HS-5 (cell line): Measurements from ENCODE around the gene ZSCAN16.
"Not testable (repeated sequence)": the region's sequence is repeated elsewhere in the genome, so short reads cannot be mapped to it uniquely, and the experiment has no call there.

Source experiments
- DNase-seq: peaks from one replicate; pipeline ENCODE4 v3.0.0-alpha.2; 2012; ENCODE audit warnings: low read depth

ZSCAN16 gene

DNA sequence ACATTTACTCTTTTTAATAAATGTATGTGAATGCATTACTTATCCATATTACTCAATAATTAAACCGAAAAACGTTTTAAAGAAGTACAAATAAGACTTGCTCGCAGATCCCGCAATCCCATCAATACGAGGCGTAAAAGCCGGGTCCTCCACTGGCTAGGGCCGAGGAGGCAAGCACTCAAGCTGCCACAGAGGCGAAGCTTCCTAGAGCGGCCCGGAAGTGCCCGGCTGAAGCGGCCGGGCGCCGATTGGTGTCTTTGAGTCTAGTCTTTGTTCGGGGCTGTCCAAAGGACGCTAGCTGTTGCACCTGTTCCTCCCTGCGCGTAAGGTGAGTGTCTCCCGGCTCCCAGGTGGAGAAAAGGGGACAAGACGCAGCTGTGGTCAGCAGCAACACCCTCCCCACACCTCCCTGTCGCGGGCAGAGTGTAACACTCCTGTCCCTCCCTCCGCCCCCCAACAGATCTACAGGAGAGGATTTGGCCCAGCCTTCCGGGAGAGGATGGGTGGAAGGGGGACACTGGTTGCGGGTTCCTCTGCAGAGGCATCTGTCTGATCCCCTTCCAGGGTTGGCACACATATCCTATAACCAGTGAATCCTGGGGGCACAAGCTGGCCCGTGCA lies at the start of gene ZSCAN16:
Gene ZSCAN16 (plus strand): TSS at position 260 of the 621 bp plus-strand sequence. CDS start 835 bp downstream, outside the sequence.
- DNase-seq: no peak

DNA sequence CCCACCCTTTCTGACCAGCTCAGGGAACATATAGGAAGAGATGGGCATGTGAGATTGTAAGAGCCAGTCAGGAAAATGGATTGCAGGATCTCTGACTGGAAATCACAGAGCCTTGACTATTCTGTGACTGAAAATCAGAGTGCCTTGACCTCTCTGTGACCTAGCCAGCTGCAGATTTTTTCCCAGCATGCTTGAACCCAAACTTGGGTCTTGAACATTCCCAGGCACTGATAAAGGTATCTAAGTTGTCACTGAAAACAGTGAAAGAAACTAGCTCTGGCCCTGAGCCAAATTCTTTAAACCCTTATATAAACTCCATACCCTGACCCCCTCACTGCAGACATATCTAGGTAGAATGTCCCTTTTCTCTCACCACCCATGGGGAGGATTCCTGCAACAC lies 46.4 kb upstream of the ZSCAN16 start:
- DNase-seq: no peak

DNA sequence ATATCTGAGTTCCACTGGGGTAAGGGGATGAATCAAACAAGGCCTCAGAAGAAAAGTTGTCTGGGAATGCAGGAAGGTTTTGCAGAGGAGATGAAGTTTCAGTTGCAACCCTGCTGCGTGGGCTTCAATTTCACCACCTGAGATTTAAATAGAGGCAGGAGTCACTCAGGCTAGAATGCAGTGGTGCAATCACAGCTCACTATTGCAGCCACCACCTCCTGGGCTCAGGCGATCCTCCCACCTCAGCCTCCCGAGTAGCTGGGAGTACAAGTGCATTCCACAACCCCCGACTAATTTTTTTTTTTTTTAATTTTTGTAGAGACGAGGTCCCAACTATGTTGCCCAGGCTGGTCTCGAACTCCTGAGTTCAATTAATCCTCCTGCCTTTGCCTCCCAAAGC lies 45.6 kb upstream of the ZSCAN16 start:
- no peak for DNase-seq

DNA sequence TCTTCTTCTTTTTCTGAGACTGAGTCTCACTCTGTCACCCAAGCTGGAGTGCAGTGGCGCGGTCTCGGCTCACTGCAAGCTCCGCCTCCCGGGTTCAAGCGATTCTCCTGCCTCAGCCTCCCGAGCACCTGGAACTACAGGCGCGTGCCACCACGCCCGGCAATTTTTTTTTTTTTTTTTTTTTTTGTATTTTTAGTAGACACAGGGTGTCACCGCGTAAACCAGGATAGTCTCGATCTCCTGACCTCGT lies 44.1 kb upstream of the ZSCAN16 start, which contains the start of gene ZNF165:
Gene ZNF165 (plus strand): TSS at position 188 of the 250 bp plus-strand sequence. CDS start 4,913 bp downstream, outside the sequence.
- DNase-seq: not testable (repeated sequence)

DNA sequence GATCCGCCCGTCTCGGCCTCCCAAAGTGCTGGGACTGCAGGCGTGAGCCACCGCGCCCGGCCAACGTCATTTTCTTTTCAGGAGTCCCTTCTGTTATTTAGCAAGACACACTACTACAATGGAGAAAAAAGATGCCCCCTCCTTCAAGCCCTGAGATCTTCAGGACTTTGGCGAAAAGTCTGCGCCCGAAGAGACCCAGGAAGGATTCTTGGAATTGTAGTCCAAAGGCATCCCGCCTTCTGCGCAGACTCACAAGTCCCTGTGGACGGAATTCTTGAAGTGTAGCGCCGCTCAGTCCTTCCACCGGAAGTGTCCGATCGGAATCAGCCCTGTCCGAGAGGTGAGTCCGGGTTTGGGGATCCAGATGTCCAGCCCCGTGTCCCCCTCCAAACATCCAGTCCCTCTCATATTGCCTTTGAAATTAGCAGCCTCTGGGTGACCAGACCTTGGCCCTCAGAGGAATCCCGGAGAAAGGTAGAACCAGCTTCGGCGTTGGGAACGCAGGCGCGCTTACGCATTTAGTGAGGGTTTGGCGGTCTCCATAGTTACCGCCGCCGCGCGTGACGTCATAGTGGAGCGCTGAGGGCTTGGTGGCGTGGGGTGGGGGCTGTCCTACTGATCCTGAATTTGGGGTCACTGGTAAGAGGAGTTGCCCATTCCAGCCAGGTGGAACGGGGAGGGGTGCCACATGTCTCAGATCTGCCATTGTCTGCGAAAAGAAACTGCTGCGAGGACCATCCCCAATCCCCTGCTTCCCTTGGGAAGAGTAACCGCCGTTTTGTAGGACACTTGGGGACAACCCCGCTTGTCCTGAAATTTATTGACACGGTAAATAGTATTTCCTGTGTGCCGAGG lies 43.6 kb upstream of the ZSCAN16 start:
- DNase-seq: peak; percentile 93

DNA sequence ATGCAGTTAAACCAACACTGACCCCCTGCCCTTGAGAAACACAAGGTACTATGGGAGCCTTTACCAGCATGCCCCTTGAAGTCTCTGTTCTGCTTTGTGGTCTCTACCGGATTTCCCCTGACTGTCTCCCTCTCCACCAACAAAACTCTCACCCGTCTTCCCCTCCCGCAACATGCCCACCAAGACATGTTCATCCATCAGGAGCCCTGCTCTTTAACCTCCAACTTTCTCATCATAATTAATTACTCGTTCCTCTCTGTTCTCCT lies 43.0 kb upstream of the ZSCAN16 start:
- no peak for DNase-seq

DNA sequence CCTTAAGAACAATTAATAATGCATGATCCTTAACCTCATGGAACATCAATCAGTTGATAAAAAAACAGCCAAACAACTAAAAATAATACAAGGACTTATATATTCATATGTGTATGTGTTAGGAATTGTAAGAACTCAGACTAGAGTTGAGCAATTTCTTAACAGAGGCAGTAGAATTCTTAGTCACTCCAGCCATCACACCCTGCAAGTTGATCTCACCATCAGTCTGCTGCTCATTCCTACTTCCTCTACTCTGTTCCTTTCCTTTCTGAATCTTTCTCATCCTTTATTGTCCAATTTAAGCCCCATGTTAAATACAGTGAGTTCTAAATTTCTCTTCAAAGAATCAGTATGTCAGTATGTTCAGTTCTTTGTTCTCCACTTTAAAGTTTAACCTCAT lies 41.5 kb upstream of the ZSCAN16 start:
- no peak for DNase-seq

DNA sequence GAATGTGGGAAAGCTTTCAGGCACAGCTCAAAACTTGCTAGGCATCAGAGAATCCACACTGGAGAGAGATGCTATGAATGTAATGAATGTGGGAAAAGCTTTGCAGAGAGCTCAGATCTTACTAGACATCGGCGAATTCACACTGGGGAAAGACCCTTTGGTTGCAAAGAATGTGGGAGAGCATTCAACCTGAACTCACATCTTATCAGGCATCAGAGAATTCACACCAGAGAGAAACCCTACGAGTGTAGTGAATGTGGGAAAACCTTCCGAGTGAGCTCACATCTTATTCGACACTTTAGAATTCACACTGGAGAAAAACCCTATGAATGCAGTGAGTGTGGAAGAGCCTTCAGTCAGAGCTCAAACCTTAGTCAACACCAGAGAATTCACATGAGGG lies 35.4 kb upstream of the ZSCAN16 start:
- no peak for DNase-seq

DNA sequence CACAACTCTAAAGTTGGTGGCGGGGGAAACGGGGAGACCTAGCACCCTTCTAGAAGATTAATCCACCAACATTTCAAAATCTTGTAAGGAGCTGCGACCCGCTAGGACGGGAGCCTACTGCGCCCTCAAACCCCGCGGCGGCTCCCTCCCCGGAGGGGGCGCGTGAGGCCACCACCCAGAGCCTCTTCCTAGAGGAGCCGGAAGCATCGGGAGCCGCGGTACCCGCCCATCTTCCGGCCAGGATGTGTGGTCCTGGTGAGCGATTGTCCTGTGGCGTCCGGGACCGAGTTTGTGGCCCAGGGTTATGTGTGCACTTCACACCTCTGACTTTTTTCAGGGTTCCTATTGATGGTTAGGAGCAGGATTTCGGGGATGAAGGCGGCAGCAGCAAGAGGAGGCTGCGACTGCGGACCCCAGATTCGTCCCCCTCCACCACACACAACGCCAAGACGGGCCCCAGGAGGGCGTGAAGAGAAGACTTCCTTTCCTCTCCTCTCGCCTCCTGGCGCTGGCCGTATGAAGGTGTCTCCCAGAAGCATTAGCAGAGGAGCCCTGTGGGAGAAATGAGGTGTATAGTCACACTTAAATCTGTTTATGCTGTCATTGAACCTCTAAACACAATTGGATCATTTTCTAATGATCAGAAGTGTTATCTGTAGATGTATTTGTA lies 33.4 kb upstream of the ZSCAN16 start:
- no peak for DNase-seq

DNA sequence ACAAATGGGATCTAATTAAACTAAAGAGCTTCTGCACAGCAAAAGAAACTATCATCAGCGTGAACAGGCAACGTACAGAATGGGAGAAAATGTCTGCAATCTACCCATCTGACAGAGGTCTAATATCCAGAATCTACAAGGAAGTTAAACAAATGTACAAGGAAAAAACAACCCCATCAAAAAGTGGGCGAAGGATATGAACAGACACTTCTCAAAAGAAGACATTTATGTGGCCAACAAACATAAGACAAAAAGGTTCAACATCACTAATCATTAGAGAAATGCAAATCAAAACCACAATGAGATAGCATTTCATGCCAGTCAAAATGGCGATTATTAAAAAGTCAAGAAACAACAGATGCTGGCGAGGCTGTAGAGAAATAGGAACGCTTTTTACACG lies 22.2 kb upstream of the ZSCAN16 start:
- not testable (repeated sequence) for DNase-seq

DNA sequence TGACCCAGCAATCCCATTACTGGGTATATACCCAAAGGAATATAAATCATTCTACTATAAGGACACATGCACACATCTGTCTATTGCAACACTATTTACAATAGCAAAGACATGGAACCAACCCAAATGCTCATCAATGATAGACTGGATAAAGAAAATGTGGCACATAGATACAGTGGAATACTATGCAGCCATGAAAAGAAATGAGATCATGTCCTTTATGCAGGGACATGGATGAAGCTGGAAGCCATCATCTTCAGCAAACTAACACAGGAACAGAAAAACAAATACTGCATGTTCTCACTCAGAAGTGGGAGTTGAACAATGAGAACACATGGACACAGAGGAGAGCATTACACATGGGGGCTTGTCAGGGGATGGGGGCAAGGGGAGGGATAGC lies 21.7 kb upstream of the ZSCAN16 start:
- not testable (repeated sequence) for DNase-seq

DNA sequence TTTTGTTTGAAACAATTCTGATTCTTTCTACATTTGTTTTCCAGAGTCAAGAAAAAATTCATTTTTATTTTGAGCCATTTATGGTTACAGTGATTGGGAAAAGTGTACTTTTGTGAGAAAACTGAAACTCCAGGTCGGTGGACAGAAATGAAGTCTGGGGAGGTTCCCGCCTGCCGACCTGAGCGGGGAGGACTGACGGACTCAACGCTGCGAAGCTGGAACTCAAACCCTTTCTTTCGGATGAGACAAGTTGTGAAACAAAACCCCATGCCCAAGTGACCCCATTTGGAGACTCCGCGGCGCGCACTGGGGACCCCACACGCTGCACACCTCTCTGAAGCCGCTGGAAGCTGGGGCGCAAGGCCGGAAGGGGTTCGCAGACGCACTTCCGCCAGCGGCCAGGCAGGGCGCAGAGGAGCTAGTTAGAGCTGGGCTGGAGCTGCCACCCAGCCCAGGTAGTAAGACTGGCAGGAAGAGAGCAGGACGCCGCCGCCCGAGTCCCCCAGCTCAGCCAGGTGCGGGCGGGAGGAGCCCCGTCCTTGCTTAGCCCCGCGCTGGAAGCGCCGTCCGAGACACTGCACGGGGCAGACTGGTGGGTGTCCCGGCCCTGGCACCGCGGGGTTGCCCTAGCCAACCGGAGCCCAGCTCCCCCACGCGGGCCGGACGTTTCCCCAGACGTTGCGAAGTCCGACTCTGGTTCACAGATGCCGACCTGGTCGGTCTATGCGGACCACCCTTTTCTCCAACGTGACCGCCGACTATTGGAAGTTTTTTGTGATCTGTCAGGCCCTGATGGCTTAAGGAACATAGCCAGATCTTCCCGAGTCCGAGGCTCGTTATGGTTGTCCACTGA lies 19.8 kb upstream of the ZSCAN16 start:
- DNase-seq: no peak

DNA sequence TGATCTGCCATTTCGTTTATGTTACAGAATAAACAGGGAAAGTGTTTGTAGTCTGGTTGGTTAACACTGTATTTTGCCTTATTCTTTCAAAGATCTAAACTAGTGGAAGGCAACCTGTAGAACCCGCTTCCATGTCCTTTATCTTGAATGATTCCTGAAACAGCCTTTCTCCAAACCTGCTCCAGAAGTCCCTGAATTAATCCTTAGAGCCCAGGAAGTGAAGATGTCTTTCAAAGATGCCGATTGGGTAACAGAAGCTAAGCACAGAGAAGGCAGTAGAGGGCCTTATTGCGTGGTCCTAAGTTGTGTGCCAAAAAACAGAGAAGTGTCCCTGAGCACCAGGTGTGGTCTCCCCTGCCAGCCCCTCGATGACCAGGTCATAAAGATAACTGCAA lies 19.2 kb upstream of the ZSCAN16 start:
- DNase-seq: no peak

DNA sequence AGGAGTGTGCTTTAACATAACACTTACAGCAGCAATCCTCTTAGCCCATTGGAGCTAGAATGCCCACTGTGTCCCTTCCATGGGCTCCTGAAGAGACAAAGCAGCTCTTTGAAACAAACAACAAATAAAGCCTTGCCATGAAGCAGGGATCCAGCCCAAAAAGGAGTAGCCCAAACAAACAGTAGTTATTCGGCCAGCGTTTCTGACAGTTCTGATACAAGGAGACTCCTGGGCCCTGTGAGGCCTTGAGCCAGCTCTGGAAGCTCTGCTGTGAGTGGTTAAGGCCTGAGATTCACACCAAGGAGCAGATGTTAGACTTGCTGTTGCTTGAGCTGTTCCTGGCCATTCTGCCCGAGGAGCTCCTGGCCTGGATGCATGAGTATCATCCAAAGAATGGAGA lies 16.9 kb upstream of the ZSCAN16 start:
- no peak for DNase-seq

DNA sequence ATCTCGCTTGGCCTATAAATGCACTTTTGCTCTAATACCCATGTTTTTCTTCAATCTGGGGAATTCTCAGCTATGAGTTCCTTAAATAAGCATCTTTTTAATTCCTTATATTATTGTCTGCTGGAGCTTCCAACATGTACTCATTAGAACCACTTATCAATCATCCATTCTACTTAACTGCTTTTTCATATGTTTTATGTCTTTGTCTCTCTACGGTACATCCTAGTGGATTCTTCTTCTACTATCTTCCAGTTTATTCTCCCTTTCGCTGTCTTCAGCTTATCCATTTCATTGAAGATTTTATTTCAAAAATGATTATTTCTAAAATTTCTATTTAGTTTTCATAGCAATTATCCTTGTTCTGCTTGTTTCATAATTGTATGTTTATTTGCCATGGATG lies 12.4 kb upstream of the ZSCAN16 start:
- DNase-seq: no peak

DNA sequence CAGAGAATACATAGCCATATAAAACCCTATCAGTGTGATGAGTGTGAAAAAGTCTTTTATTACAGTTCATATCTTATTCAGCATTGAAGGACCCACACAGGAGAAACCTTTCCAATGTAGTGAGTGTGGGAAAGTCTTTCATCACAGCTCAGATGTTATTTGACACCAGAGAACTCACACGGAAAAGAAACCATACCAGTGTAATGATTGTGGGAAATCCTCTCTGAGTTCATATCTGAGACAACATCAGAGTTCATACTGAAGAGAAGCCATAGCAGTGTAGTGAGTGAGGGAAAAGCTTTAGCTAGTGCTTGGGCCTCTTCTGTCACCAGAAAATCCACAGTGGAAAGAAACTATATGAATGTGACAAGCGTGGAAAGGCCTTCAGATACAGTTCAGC lies 8.6 kb upstream of the ZSCAN16 start:
- DNase-seq: no peak

DNA sequence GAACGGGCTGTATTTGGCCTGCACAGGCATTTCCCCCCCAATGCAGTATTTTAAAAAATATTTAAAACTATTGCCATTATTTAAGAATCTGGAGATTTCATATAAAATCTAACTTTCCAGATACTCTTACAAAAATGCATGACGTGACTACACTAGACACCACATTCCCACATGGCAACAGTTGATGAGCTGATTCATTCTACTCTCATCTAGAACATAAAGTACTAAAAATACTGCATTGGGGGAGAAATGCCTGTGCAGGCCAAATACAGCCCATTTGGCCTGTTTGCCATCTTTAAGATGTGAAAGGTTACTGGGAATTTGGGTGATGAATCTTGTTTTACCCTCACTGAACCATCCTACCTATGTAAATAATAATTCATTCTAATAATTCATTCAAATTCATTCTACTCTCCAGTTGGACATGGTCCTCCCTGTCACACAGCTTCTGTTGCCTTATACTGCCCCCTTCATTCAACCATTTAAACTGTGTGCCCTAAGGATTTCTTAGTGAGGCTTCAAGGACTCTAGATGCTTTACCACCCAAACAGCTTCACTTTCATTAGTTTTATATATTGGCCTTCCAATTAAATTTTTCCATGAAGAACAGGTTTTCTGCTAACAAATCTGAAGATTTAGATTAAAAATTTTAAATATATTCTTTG lies 6.9 kb upstream of the ZSCAN16 start:
- no peak for DNase-seq

DNA sequence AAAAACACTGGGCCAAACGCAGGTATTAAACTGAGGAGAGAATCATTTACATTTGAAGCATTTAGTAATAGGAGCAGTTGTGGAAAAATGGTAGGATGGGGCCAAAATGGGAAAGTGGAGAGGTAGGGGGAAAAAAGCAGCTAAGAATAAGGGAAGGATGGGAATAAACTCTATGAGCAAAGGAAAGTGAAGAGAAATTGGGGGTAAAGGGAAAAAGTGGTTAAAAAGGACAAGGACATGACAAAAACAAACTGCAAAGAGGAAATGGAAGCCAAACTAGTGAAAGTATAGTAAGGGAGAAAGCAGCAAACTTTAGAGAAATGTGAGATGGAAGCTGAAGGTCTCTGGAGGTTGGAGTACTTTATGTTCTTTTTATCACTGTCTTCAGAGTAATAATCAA lies 6.2 kb upstream of the ZSCAN16 start:
- DNase-seq: no peak

DNA sequence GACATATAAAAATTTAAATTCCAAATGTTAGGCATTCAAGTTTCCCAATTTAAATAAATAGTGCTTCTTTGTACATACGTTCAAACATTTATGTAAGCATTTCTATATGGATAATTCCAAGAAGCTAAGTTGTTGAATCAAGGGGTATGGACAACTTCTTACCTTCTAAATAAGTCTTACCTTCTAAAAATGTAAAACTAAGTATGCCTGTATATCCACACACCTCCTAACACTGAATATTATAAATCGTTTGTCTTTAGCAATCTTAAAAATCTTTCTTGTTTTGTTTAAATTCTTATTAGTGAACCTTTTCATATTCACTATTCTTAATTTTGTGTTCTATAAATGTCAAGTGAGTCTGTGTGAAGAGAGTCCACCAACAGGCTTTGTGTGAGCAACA lies 2.5 kb upstream of the ZSCAN16 start:
- DNase-seq: no peak

DNA sequence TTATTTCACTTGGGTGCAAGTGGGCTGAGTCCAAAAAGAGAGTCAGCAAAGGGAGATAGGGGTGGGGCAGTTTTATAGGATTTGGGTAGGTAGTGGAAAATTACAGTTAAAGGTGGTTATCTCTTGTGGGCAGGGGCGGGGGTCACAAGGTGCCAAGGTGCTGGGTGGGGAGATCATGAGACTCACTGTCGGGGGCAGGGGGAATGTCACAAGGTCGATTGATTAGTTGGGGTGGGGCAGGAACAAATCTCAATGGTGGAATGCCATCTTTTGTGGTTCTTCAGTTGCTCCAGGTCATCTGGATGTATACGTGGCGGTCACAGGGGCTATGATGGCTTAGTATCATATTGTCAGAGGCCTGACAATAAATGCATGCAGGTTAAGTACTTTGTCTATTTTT lies 2.1 kb upstream of the ZSCAN16 start:
- not testable (repeated sequence) for DNase-seq

DNA sequence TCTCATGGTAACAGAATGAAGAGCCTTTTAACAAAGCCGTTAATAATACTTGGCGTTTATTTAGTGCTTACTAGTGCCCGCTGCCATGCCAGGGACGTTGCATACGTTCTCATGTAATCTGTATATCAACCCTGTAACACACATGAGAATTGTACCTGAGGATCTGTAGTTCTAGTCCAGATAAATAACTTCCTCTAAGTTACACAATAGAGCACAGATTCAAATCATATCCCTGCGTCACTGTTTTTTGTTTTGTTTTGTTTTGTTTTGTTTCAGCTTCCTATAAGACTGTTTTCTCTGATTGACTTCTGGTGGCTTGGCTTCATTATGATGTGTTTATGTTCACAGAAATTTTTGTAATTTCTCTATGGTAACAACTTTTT lies 553 bp downstream of the ZSCAN16 start:
- DNase-seq: no peak

DNA sequence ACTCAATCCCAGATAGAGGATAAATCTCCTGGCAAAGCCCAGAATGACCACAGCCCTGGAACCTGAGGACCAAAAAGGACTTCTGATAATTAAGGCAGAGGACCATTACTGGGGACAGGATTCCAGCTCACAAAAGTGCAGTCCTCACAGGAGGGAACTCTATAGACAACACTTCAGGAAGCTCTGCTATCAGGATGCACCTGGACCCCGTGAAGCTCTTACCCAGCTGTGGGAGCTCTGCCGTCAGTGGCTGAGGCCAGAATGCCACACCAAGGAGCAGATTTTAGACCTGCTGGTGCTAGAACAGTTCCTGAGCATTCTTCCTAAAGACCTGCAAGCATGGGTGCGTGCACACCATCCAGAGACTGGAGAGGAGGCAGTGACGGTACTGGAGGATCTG lies 992 bp downstream of the ZSCAN16 start:
- DNase-seq: no peak
